SK-N-SH treated with all-trans-retinoic acid at 6 μM for 48 hours (cell line): ENCODE results near the gene SPINK13.

Source experiments
- ATAC-seq: fragments of 200-7000 bp; cut with Tn5 transposase; 3 replicates; pipeline ENCODE4 v1.9.1; 2020; ENCODE audit warnings: mild to moderate bottlenecking, moderate library complexity
- ARNTL ChIP-seq: fragments of 450-650 bp; formaldehyde crosslinking; IDR thresholded peaks from 2 replicates; pipeline ENCODE4 v1.5.0; 2020; ENCODE audit warnings: low read depth, mild to moderate bottlenecking, moderate library complexity, borderline replicate concordance
- BACH2 ChIP-seq: fragments of 250-450 bp; sonication (Bioruptor Pico); IDR thresholded peaks from 2 replicates; pipeline ENCODE4 v1.9.0; 2021; ENCODE audit warnings: mild to moderate bottlenecking, borderline replicate concordance
- CSDC2 ChIP-seq: fragments of 250-450 bp; sonication (Bioruptor Pico); IDR thresholded peaks from 2 replicates; pipeline ENCODE4 v1.5.0; 2020; ENCODE audit warnings: mild to moderate bottlenecking, moderate library complexity
- CSRNP3 ChIP-seq: fragments of 250-450 bp; sonication (Bioruptor Pico); IDR thresholded peaks from 2 replicates; pipeline ENCODE4 v1.5.1; 2021; ENCODE audit warnings: mild to moderate bottlenecking, moderate library complexity
- ESRRG ChIP-seq: fragments of 250-450 bp; sonication (Bioruptor Pico); IDR thresholded peaks from 2 replicates; pipeline ENCODE4 v1.6.1; 2021; ENCODE audit warnings: mild to moderate bottlenecking
- ISL1 ChIP-seq: fragments of 250-450 bp; sonication (Bioruptor Pico); IDR thresholded peaks from 2 replicates; pipeline ENCODE4 v2.1.2; 2022; ENCODE audit warnings: mild to moderate bottlenecking, moderate library complexity
- OSR1 ChIP-seq: fragments of 250-450 bp; sonication (Bioruptor Pico); IDR thresholded peaks from 2 replicates; pipeline ENCODE4 v1.8.0; 2022; ENCODE audit warnings: moderate library complexity, mild to moderate bottlenecking, inconsistent platforms
- PPARA ChIP-seq: fragments of 250-450 bp; sonication (Bioruptor Pico); IDR thresholded peaks from 2 replicates; pipeline ENCODE4 v1.5.0; 2020; ENCODE audit warnings: mild to moderate bottlenecking, borderline replicate concordance
- SNAI2 ChIP-seq: fragments of 250-450 bp; sonication (Bioruptor Pico); IDR thresholded peaks from 2 replicates; pipeline ENCODE4 v1.5.0; 2020; ENCODE audit warnings: mild to moderate bottlenecking, moderate library complexity
- TCF4 ChIP-seq: fragments of 250-450 bp; sonication (Bioruptor Pico); IDR thresholded peaks from 2 replicates; pipeline ENCODE4 v1.8.0; 2021; ENCODE audit warnings: mild to moderate bottlenecking, moderate library complexity, borderline replicate concordance
- TOX ChIP-seq: fragments of 250-450 bp; sonication (Bioruptor Pico); IDR thresholded peaks from 2 replicates; pipeline ENCODE4 v1.8.0; 2021; ENCODE audit warnings: mild to moderate bottlenecking, moderate library complexity, borderline replicate concordance
- TSHZ2 ChIP-seq: fragments of 250-450 bp; sonication (Bioruptor Pico); IDR thresholded peaks from 2 replicates; pipeline ENCODE4 v1.5.0; 2020; ENCODE audit warnings: mild to moderate bottlenecking, moderate library complexity
- ZFP3 ChIP-seq: fragments of 250-450 bp; sonication (Bioruptor Pico); IDR thresholded peaks from 2 replicates; pipeline ENCODE4 v1.5.0; 2020; ENCODE audit warnings: mild to moderate bottlenecking, moderate library complexity
- ZNF565 ChIP-seq: fragments of 450-650 bp; formaldehyde crosslinking; conservative IDR thresholded peaks from 2 replicates; pipeline ENCODE4 v1.5.0; 2020; ENCODE audit warnings: low read depth, mild to moderate bottlenecking, moderate library complexity
- ZNF70 ChIP-seq: fragments of 450-650 bp; formaldehyde crosslinking; IDR thresholded peaks from 2 replicates; pipeline ENCODE4 v1.5.0; 2020; ENCODE audit warnings: mild to moderate bottlenecking, moderate library complexity
- ZNF8 ChIP-seq: fragments of 450-650 bp; formaldehyde crosslinking; IDR thresholded peaks from 2 replicates; pipeline ENCODE4 v1.5.0; 2020; ENCODE audit warnings: mild to moderate bottlenecking, moderate library complexity
- TF ChIP-seq, protein P1 (sequence below): fragments of 250-450 bp; sonication (Bioruptor Pico); IDR thresholded peaks from 2 replicates; pipeline ENCODE4 v1.8.0; 2021; ENCODE audit warnings: low read depth, mild to moderate bottlenecking, moderate library complexity, borderline replicate concordance
- TF ChIP-seq, protein P2 (sequence below): fragments of 250-450 bp; sonication (Bioruptor Pico); IDR thresholded peaks from 2 replicates; pipeline ENCODE4 v1.8.0; 2020; ENCODE audit warnings: mild to moderate bottlenecking, moderate library complexity, borderline replicate concordance
- TF ChIP-seq, protein P3 (sequence below): fragments of 250-450 bp; sonication (Bioruptor Pico); IDR thresholded peaks from 2 replicates; pipeline ENCODE4 v1.5.1; 2020; ENCODE audit warnings: low read depth, mild to moderate bottlenecking, moderate library complexity

The SPINK13 gene

GRCh38 chr5:148290271-148291195 lies 21.9 kb downstream of the SPINK13 start:
- no peak for TF ChIP-seq ESRRG
- ATAC-seq: peak; percentile 77

GRCh38 chr5:148297731-148298130 lies 29.1 kb downstream of the SPINK13 start:
- TF ChIP-seq ZNF70 (CRISPR knock-in tag) (no peak), OSR1 (CRISPR knock-in tag) (no peak), ESRRG (no peak), ZFP3 (CRISPR knock-in tag) (no peak), PPARA (no peak), SNAI2 (CRISPR knock-in tag) (no peak), ISL1 (CRISPR knock-in tag) (no peak), TSHZ2 (no peak), TOX (CRISPR knock-in tag) (no peak), TCF4 (CRISPR knock-in tag) (no peak), BACH2 (CRISPR knock-in tag) (no peak), CSDC2 (CRISPR knock-in tag) (no peak)
- TF ChIP-seq, protein P1, sequence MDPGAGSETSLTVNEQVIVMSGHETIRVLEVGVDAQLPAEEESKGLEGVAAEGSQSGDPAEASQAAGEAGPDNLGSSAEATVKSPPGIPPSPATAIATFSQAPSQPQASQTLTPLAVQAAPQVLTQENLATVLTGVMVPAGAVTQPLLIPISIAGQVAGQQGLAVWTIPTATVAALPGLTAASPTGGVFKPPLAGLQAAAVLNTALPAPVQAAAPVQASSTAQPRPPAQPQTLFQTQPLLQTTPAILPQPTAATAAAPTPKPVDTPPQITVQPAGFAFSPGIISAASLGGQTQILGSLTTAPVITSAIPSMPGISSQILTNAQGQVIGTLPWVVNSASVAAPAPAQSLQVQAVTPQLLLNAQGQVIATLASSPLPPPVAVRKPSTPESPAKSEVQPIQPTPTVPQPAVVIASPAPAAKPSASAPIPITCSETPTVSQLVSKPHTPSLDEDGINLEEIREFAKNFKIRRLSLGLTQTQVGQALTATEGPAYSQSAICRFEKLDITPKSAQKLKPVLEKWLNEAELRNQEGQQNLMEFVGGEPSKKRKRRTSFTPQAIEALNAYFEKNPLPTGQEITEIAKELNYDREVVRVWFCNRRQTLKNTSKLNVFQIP (CRISPR knock-in tag): no peak
- TF ChIP-seq, protein P2, sequence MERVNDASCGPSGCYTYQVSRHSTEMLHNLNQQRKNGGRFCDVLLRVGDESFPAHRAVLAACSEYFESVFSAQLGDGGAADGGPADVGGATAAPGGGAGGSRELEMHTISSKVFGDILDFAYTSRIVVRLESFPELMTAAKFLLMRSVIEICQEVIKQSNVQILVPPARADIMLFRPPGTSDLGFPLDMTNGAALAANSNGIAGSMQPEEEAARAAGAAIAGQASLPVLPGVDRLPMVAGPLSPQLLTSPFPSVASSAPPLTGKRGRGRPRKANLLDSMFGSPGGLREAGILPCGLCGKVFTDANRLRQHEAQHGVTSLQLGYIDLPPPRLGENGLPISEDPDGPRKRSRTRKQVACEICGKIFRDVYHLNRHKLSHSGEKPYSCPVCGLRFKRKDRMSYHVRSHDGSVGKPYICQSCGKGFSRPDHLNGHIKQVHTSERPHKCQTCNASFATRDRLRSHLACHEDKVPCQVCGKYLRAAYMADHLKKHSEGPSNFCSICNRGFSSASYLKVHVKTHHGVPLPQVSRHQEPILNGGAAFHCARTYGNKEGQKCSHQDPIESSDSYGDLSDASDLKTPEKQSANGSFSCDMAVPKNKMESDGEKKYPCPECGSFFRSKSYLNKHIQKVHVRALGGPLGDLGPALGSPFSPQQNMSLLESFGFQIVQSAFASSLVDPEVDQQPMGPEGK (CRISPR knock-in tag): no peak
- ATAC-seq: no peak

DNA sequence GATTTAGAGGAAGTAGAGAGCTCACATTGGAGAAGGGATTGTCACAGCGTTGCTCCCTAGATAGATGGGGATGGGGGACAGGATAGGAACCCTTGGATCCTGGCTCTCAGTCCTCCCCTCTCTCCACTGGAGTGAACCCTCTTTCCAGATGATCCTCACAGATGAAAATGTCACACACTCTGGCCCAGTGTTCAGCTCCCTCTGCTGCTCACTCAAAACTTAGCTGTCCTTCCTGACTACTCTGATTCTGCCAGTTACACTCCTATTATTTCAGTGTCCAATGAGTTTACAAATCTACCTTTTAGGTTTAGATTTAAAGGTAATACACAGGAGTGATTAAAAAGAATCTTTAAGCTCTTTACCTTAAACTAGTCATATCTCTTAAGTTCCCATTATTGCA lies 37.9 kb downstream of the SPINK13 start:
- no peak for ATAC-seq
- TF ChIP-seq ESRRG (no peak), ZNF8 (no peak), BACH2 (CRISPR knock-in tag) (no peak)

- TF ChIP-seq ZNF8: no peak
- TF ChIP-seq BACH2 (CRISPR knock-in tag): no peak
- no peak for TF ChIP-seq ZNF565 (CRISPR knock-in tag)
- no peak for TF ChIP-seq ARNTL (CRISPR knock-in tag)
- TF ChIP-seq ESRRG: no peak
- no peak for TF ChIP-seq OSR1 (CRISPR knock-in tag)
- no peak for TF ChIP-seq CSRNP3 (CRISPR knock-in tag)
- no peak for TF ChIP-seq TOX (CRISPR knock-in tag)
- TF ChIP-seq, protein P3, sequence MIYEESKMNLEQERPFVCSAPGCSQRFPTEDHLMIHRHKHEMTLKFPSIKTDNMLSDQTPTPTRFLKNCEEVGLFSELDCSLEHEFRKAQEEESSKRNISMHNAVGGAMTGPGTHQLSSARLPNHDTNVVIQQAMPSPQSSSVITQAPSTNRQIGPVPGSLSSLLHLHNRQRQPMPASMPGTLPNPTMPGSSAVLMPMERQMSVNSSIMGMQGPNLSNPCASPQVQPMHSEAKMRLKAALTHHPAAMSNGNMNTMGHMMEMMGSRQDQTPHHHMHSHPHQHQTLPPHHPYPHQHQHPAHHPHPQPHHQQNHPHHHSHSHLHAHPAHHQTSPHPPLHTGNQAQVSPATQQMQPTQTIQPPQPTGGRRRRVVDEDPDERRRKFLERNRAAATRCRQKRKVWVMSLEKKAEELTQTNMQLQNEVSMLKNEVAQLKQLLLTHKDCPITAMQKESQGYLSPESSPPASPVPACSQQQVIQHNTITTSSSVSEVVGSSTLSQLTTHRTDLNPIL: no peak
- TF ChIP-seq, all 23 proteins: peak for 0
- no peak for ATAC-seq
Measured at GRCh38 chr5:148309019-148309418, 40.4 kb downstream of the SPINK13 start.
